OCI-LY1 (cell line): ENCODE data around the gene DYDC2.

ENCODE experiments used
- EZH2 ChIP-seq: fragments of 200-600 bp; sonication (generic), shearing (Covaris generic); IDR thresholded peaks from 2 replicates; pipeline ENCODE4 v1.8.0; 2017; ENCODE audit warnings: borderline replicate concordance, mixed run types, mild to moderate bottlenecking, antibody characterized with exemption, low read length, moderate library complexity, mixed read lengths
- TF ChIP-seq, protein P1 (sequence below): fragments of 200-600 bp; sonication (generic), shearing (Covaris generic); IDR thresholded peaks from 2 replicates; pipeline ENCODE4 v1.5.1; 2017; ENCODE audit warnings: mild to moderate bottlenecking, antibody characterized with exemption, low read length, moderate library complexity, mixed read lengths

DNA sequence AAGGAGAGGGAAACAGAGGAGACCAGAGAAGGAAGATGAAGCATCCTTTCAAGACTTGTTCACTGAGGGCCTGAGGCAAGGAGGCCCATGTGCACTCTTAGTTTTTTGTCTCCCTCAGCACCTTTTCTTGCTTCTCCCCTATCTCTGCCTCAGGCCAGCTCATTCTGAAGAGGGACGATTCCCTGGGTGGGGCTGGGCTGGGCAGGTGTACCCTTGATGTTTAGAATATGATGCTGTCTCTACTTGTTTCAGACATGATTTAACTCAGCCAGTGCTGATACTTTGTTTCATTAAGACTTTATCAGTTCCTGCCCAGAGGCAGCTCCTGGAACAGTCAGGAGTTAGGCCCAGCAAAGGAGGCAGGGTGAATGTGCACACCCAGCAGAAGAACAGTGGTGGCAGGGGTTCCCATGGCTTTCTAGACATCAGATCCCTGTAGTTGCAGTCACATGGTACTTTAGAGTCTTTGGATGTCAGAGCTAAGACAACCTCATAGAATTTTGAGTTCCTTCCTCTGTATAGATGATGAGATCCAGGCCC lies 55.2 kb downstream of the DYDC2 start:
- TF ChIP-seq, protein P1, sequence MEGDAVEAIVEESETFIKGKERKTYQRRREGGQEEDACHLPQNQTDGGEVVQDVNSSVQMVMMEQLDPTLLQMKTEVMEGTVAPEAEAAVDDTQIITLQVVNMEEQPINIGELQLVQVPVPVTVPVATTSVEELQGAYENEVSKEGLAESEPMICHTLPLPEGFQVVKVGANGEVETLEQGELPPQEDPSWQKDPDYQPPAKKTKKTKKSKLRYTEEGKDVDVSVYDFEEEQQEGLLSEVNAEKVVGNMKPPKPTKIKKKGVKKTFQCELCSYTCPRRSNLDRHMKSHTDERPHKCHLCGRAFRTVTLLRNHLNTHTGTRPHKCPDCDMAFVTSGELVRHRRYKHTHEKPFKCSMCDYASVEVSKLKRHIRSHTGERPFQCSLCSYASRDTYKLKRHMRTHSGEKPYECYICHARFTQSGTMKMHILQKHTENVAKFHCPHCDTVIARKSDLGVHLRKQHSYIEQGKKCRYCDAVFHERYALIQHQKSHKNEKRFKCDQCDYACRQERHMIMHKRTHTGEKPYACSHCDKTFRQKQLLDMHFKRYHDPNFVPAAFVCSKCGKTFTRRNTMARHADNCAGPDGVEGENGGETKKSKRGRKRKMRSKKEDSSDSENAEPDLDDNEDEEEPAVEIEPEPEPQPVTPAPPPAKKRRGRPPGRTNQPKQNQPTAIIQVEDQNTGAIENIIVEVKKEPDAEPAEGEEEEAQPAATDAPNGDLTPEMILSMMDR: no peak
- no peak for TF ChIP-seq EZH2
